CD4-positive, alpha-beta T cell treated with Interleukin-10 for 1 hour (primary cell): ENCODE data around the gene FLCN.
"Not testable (repeated sequence)": the region's sequence is repeated elsewhere in the genome, so short reads cannot be mapped to it uniquely, and the experiment has no call there.

Experiments
- DNase-seq: peaks from one replicate; pipeline ENCODE4 v3.0.0-alpha.2; 2020

Gene FLCN, protein sequence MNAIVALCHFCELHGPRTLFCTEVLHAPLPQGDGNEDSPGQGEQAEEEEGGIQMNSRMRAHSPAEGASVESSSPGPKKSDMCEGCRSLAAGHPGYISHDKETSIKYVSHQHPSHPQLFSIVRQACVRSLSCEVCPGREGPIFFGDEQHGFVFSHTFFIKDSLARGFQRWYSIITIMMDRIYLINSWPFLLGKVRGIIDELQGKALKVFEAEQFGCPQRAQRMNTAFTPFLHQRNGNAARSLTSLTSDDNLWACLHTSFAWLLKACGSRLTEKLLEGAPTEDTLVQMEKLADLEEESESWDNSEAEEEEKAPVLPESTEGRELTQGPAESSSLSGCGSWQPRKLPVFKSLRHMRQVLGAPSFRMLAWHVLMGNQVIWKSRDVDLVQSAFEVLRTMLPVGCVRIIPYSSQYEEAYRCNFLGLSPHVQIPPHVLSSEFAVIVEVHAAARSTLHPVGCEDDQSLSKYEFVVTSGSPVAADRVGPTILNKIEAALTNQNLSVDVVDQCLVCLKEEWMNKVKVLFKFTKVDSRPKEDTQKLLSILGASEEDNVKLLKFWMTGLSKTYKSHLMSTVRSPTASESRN

DNA sequence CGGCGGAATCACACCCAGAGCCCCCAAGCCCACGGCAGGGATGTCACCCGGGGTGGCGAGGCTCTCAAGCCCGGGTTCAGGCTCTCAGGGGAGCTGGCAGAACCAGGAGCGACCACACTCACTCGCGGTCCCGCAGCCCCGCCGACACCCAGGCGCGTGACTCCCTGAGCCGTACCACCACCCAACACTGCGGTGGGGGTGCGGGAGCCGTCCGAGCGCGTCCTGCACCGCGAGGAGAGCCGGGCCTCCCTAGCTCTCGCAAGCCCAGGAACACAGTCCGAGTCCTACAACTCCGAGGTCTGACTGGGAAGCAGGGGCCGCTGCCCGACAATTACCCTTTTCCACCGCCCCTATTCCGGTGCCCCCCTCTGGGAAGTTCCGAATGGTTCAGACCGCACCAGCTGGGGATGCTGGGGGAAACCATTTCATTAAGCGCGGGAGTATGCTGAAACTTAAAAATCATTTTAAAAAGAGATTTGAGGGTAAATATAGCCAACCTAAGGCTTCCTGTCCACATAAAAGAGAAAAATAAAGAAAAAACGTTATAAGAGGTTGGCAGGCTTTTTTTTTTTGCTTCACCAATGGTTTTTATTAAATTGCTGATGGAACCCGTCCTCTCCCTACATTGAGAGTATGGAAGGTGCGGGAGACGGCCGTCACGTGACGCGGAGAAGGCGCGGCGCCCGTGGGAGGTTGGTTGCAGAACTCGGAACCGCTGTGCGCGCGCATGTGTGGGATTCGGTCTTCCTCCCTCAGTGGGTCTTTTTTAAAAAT, at the start of gene FLCN:
Gene FLCN (minus strand): TSS at position 143 of the 774 bp plus-strand sequence. CDS start 9,031 bp downstream, outside the sequence.
- DNase-seq, result peak; percentile 90

DNA sequence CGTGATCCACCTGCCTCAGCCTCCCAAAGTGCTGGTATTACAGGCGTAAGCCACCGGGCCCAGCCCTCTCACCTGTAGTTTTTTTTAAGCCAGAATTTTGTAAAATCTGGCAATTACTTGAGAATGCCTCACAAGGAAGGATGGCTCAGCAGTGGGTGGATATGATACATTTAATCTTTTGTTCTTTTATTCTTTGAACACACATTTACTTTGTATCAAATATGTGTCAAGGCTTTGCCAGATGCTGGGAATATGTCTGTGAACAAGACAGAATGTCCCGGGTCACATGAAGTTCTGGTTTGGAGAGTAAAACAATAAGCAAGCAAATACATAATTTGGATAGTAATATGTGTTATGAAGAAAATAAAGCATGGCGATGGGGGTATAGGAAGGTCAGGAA, 49.0 kb upstream of the FLCN start:
- no peak for DNase-seq

DNA sequence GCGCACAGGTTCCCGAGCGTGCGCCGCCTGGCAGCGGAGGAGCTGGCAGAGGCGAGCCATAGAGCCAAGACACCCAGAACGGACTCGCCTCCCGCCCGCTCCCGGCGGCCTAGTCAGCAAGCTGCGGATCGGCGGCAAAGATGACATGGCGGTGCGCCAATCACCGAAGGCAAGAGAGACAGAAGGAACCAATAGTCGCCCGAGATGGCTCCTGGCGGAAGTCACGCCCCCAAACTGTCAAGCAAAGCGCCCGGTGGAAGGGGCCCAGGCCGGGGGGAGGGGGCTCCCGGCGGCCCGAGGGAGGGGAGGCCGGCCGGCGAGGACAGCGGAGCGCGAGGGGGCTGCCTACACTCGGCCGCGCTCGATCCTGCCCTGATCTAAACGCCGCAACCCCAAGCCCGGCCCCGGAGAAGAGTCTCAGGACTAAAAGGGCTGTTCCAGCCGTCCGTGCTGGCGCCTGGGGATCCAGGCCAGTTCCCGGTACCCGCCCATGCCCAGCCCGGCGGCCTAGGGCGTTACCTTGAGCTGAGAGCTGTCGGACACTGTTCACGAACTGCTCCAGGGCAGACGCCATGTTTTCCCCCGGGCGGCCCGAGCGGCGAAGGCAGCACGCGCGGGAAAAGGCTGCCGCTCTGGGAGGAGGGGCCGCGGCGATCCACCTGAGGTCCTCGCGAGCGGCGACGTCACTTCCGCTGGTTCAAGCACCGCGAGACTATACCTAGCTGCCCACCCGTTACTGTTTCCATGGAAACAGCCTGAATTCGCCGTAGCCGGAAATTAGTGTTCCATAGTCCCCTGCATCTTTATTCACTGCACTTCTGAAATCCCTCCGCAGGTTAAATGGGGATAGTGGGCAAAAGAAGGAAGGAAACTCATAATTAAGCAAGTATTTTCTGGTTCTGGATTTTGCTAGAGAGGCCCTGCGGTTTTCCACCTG, 43.9 kb upstream of the FLCN start, which contains the start of gene COPS3:
Gene COPS3 (minus strand): TSS at position 634 of the 937 bp plus-strand sequence. CDS start 60 bp downstream, at position 574.
- DNase-seq, result peak; percentile 97

DNA sequence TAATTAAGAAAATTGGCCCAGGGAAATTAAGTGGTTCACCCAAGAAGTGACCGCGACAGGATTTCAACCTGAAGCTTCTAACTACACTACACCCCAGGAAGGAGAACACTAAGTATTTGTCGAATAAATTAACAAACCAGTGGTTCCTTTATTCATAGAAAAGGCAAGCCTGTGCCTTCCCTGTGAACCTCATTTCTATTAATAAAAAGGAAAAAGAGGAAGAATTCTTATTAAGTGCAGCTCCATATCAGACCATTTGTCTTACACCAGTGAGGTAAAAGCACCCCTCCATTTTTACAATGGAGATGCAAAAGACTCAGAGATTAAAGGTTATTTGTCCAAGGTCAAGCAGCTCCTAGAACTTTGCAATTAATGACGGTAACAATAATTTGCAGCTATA, 42.3 kb upstream of the FLCN start:
- DNase-seq, result no peak

DNA sequence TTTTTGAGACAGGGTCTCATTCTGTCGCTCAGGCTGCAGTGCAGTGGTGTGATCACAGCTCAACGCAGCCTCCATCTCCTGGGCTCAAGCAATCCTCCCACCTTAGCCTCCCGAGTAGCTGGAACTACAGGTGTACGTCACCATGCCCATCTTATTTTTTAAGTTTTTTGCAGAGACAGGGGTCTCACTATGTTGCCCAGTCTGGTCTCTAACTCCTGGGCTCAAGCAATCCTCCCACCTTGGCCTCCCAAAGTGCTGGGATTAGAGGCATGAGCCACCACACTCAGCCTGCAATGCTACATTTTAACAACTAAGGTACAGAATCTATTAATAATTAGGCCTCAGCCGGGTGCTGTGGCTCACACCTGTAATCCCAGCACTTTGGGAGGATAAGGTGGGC, 40.5 kb upstream of the FLCN start:
- not testable (repeated sequence) for DNase-seq

DNA sequence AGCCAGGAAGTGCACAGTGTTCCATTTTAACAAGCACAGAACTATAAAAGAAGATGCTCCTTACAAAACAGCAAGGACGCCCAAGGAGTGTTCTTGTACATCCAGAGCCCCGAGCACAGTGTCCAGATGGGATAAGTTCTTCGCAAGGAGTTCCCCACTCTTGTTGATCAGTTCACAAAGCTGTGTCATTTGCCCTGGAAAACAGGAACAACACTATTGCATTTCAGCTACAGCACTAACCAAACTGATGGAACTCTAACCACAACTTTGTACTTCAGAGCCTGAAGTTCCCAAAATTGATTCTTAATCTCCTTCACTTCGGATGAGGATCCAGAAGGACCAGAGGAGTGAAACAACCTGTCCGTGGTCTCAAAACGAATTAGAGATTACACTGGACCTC, 39.0 kb upstream of the FLCN start:
- no peak for DNase-seq

DNA sequence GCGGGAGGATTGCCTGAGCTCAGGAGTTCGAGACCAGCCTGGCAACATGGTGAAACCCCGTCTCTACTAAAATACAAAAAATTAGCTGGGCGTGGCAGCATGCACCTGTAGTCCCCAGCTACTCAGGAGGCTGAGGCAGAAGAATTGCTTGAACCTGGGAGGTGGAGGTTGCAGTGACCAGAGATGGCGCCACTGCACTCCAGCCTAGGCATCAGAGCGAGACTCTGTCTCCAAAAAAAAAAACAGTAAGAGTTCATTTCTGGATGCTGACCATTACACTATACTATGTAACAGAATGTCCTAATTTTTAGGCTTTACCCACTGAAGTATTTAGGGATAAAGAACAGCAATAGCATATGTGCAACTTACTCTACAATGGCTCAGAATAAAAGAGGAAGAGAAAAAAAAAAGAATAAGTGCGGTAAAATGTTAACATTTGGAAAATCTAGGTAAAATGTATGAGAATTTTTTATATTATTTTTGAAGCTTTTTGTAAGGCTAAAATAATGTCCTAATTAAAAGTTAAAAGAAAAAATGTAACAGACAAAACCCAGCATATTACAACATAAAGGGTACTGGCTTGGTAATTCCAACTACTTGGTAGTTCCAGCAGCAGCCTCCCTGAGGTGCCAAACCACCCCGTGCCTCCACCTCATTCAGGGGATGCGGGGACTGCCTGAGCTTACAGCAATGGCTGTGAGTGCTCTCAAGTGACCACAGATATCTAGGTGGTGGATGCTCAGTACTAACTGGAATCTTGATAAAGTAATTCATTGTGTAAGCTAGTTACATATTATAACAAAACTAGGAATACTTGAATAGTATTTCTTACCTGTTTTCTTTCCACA, 33.2 kb upstream of the FLCN start:
- peak; percentile 25 for DNase-seq

DNA sequence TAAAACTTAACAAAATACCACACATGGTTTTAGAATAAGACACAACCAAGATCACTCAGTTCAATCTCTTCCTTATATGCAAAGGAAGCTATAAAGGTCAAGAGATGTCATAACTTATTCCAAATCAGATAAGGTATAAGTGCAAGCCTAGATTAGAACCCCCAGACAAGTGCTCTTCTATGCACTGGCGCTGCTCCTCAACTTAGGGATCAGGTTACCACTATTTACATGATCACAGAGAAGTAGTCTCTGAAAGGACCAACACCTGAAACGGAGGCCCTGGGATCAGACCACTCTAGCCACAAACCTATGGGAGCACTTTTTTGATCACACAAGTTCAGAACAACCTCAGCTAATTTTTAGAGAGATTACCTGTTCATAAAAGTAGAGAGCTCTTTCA, 27.5 kb upstream of the FLCN start:
- no peak for DNase-seq

DNA sequence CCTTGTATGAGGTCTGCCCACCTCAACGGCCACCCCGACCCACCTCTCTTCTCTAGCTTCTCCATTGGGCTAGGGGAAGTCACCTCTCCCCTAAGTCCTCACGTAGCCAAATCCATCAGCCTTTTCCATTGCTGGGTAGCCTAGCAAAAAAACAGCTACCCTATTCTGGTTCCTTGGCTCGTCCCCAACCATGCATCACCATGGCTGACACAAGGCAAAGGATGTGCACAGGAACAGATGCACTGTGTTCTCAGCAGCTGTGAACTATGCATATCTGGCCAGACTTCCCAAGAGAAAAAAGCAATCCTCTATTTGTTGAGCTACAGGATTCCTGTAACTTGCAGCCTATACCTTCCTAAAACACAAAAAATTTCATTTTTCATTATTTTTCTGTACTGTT, 22.0 kb upstream of the FLCN start:
- DNase-seq, result no peak

DNA sequence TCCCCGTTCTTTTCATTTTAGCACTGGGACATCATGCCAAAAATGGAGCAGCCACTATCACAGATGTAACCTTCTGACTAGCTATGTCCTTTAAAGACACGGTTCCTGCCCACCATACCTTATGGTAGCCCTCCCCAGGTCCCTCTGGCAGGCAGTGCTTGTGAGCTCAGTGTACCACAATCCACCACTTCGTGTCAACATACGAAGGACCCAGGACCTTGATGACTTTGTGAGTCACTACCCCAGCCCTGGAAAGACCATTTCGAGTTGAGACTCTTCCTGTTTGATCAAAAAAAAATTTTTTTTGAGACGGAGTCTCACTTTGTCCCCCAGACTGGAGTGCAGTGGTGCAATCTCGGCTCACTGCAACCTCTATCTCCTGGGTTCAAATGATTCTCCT, 21.0 kb upstream of the FLCN start:
- DNase-seq, result no peak

DNA sequence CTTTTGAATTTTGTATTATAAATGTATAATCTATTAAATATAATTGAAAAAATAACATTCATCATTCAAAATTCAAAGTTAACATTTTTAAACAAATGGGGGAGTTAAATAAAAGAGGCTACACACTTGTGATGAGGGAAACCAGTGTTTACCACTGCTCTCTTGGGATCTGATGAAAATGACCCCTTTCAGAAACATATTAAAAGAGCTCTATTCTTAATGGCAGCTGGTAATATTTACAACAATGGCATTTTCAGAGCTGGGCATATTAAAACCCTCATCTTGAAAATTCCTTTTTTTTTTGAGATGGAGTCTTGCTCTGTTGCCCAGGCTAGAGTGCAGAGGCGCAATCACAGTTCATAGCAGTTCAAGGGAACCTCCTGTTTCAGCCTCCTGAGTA, 19.3 kb upstream of the FLCN start:
- DNase-seq, result no peak

DNA sequence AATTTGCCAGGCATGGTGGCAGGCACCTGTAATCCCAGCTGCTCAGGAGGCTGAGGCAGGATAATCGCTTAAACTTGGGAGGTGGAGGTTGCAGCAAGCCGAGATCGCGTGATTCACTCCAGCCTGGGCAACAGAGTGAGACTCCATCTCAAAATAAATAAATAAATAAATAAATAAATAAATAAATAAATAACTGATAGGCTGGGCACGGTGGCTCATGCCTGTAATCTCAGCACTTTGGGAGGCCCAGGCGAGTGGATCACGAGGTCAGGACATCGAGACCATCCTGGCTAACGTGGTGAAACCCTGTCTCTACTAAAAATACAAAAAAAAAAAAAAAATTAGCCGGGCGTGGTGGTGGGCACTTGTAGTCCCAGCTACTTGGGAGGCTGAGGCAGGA, 18.7 kb upstream of the FLCN start:
- DNase-seq, result not testable (repeated sequence)

DNA sequence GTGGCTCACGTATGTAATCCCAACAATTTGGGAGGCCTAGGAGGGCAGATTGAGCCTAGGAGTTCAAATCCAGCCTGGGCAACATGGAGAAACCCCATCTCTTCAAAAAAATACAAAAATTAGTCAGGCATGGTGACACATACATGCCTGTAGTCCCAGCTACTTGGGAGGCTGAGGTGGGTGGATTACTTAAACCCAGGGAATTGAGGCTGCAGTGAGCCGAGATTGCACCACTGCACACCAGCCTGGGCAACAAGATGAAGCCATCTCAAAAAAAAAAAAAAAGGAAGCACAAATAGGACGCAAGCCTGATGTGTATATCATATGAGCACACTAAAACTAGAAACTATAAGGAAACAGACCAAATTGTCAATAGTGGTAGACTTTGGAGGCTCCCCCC, 17.1 kb upstream of the FLCN start:
- no peak for DNase-seq

DNA sequence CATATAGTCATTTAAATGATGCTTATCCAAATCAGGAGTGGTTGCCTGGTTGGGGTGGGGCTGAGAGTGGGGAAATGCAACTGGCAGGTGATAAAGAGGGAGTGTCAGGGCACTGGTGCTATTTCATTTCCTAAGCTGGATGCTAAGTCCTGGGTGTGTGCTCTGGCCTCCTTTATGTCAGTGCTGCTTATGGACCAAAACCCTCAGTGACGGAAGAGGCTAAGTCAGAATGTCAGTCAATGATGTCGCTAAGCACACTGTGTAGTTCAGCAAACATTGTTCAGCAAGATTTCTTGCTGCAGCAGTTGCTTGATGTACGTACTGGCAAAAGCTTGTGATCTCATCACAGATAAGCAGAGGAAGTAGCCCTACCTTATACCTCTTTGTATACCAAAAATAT, 16.4 kb upstream of the FLCN start:
- no peak for DNase-seq

DNA sequence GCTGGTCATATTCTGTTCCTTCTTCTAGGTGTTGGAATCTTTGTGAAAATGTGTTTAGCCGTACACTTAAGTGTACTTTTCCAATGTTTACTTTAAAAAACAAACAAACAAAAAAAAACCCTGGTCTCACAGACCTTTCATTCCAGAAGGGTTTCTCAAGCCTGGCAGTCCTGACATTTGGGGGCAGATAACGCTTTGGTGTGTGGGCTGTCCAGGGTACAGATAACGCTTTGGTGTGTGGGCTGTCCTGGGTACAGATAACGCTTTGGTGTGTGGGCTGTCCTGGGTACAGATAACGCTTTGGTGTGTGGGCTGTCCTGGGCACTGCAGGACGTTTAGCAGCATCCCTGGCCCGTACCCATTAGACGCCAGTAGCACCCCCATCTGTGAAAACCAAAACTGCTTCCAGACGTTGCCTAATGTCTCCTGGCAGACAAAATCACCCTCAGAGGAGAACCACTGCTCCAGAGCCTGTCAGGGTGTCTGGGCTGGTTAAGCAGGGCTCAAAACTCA, 15.2 kb upstream of the FLCN start:
- no peak for DNase-seq

DNA sequence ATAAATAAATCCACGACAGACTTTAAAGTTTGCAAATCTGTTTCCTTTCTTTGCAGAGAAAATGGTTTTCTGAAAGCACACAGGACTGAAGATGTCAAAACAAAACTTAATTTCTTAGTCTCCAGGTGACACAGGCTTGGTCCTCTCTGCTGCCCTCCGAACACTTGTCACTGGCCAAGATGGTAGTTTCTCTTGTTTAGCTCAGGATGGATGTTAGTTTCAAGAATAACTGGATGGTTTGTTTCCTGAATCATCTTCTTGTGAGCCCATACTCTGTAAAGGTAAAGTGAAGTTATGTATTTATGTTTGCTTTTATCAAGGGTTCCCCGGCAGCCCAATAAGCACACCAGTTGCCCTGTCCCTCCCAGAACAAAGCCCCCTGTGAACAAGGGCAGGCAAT, 9.9 kb upstream of the FLCN start:
- no peak for DNase-seq

DNA sequence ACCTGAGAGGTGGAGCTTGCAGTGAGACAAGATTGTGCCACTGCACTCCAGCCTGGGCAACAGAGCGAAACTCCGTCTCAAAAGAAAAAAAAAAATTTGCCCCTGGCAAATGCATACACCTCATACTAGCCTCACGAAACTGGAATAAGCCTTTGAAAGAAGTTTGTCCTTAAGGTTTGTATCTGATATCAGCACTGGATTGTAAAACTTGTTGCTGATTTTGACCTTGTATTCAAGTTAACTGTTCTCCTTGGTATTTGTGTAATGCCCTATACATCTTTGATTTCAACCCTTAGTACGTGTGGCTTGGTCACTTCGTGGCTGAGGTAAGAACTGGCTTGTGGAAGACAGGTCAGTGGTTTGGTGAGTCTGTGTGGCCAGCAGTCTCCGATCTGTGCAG, 6.2 kb upstream of the FLCN start:
- DNase-seq, result no peak

DNA sequence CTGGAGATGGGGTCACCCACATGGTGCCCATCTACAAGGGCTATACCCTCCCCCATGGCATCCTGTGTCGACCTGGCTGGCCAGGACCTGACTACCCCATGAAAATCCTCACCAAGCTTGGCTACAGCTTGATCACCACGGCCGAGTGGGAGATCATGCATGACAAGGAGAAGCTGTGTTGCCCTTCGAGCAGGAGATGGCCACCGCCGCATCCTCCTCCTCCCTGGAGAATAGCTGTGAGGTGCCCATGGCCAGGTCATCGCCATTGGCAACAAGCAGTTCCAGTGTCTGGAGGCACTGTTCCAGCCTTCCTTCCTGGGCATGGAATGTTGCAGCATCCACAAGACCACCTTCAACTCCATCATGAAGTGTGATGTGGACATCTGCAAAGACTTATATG, 5.3 kb upstream of the FLCN start:
- no peak for DNase-seq

DNA sequence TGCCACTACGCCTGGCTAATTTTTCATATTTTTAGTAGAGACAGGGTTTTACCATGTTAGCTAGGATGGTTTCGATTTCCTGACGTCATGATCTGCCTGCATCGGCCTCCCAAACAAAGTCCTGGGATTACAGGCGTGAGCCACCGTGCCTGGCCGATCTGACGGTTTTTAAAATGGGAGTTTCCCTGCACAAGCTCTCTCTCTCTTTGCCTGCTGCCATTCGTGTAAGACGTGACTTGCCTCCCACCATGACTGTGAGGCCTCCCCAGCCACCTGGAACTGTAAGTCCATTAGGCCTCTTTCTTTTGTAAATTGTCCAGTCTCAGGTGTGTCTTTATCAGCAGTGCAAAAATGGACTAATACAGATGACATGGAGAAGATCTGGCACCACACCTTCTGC, 4.7 kb upstream of the FLCN start:
- no peak for DNase-seq

DNA sequence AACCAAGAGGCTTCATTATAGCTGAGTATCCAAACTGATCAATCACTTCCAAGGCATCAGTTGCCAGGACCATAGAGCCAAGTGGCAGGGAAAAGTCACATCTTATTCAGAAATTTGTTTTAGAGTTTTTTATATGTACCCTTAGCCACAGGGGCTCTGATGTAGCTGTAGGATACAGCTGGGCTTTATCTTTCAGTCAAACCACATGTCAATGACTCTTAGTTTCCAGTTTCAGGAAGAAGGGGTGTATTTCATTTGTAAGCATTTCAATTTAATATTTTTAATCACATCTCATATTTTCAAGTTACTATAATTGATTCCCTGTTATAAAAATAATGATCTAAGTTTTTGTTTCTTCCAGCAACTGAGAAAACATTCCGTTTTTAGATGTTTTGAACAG, 2.9 kb upstream of the FLCN start:
- DNase-seq, result no peak

DNA sequence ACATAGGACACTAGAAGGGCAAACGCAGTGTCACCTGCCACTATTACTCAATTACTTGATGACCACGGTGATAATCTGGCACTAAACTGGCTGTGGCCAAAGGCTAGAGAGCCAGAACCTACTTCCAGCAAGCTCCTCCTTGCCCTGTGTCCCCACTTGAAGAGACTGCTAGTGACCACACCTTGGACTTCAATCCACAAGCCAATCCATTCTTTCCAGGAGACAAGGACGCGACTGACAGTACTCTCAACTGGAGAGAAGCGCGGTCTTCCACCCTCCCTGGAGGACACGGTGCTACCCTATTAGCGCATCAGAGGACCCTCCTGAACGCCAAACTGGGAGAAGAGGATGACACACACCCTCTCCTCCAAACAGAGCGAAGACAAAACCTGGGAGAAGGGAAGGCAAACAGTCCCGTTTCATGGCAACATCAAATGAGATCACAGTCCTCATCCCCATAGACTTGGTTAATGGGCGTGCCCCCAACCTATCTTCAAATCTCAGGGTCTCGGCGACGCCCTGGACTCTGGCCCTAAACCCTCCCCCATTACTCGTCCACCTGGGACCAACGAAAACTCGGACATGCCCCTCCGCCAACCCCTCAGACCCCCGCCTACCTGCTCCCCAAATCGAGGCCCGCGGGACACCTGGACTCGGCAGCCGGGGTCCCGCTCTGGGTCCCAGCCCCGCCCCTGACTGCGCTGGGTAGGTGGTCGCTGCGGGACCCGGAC, 508 bp downstream of the FLCN start:
- DNase-seq, result no peak
